CD1c-positive myeloid dendritic cell (primary cell): ENCODE measurements around the gene LGR4.
"Not testable (repeated sequence)": the region's sequence is repeated elsewhere in the genome, so short reads cannot be mapped to it uniquely, and the experiment has no call there.

Source experiments
- DNase-seq: peaks from one replicate; pipeline ENCODE4 v3.0.0-alpha.2; 2016; ENCODE audit errors: extremely low spot score

The LGR4 gene

GRCh38 chr11:27472398-27473016, at the start of gene LGR4:
Gene LGR4 (minus strand): TSS chr11:27472790. CDS start chr11:27472302, 488 bp downstream.
- peak; percentile 76 for DNase-seq

- no peak for DNase-seq
Measured at GRCh38 chr11:27520226-27520625, 47.6 kb upstream of the LGR4 start.

- DNase-seq, result no peak
Measured at GRCh38 chr11:27518518-27518917, 45.9 kb upstream of the LGR4 start.

GRCh38 chr11:27517490-27517889, 44.9 kb upstream of the LGR4 start:
- DNase-seq, result not testable (repeated sequence)

- no peak for DNase-seq
Measured at GRCh38 chr11:27514558-27514957, 42.0 kb upstream of the LGR4 start.

GRCh38 chr11:27514076-27514475, 41.5 kb upstream of the LGR4 start:
- DNase-seq, result no peak

- DNase-seq, result no peak
Measured at GRCh38 chr11:27513389-27513788, 40.8 kb upstream of the LGR4 start.

GRCh38 chr11:27512238-27512637, 39.6 kb upstream of the LGR4 start:
- no peak for DNase-seq

- peak; percentile 73 for DNase-seq
Measured at GRCh38 chr11:27509908-27510307, 37.3 kb upstream of the LGR4 start.

GRCh38 chr11:27507557-27508322, 35.1 kb upstream of the LGR4 start:
- no peak for DNase-seq

GRCh38 chr11:27506200-27507182, 33.9 kb upstream of the LGR4 start, which contains the start of gene LIN7C:
Gene LIN7C (minus strand): TSS chr11:27506769. CDS start chr11:27506752, 17 bp downstream.
- peak; percentile 98 for DNase-seq

- DNase-seq, result no peak
Measured at GRCh38 chr11:27505781-27506180, 33.2 kb upstream of the LGR4 start.

GRCh38 chr11:27504205-27504604, 31.6 kb upstream of the LGR4 start:
- no peak for DNase-seq

GRCh38 chr11:27501100-27501499, 28.5 kb upstream of the LGR4 start:
- DNase-seq, result no peak

GRCh38 chr11:27497911-27498310, 25.3 kb upstream of the LGR4 start:
- DNase-seq, result no peak

- DNase-seq, result peak; percentile 41
Measured at GRCh38 chr11:27497284-27497866, 24.8 kb upstream of the LGR4 start.

GRCh38 chr11:27496461-27496860, 23.9 kb upstream of the LGR4 start:
- DNase-seq, result no peak

- no peak for DNase-seq
Measured at GRCh38 chr11:27495710-27496300, 23.2 kb upstream of the LGR4 start.

GRCh38 chr11:27489092-27489491, 16.5 kb upstream of the LGR4 start:
- DNase-seq, result no peak

- no peak for DNase-seq
Measured at GRCh38 chr11:27487706-27488105, 15.1 kb upstream of the LGR4 start.
